GM20000 (cell line): Measurements from ENCODE around the gene ZFP2.

Source experiments
- DNase-seq: peaks from one replicate; pipeline ENCODE4 v3.0.0; 2012; ENCODE audit warnings: low spot score
- CTCF ChIP-seq: IDR thresholded peaks from 2 replicates; pipeline ENCODE4 v1.5.1; 2012; ENCODE audit warnings: mild to moderate bottlenecking, control low read depth; ENCODE audit errors: extremely low read depth, missing control alignments

The ZFP2 gene

GRCh38 chr5:178931846-178932760 lies 36.4 kb downstream of the ZFP2 start:
- no peak for TF ChIP-seq CTCF
- DNase-seq = no peak

- no peak for DNase-seq
- no peak for TF ChIP-seq CTCF
Measured at GRCh38 chr5:178940569-178941360, 45.1 kb downstream of the ZFP2 start, which contains the start of gene ZNF454. TSS of gene ZNF454 (plus strand) at chr5:178941198. CDS start at chr5:178942792, 1,594 bp downstream.

GRCh38 chr5:178941361-178941760 lies 45.6 kb downstream of the ZFP2 start:
- DNase-seq = no peak
- no peak for TF ChIP-seq CTCF

- TF ChIP-seq CTCF = no peak
Measured at GRCh38 chr5:178965465-178966055, 69.8 kb downstream of the ZFP2 start.

GRCh38 chr5:178981381-178981780 lies 85.7 kb downstream of the ZFP2 start:
- TF ChIP-seq CTCF = no peak
- DNase-seq = no peak

More at GRCh38 chr5:178965465-178966055, 69.8 kb downstream of the ZFP2 start:
- DNase-seq = no peak
